HepG2 (cell line): ENCODE data around the gene KCNH1. TPM values are rescaled to one million over a fixed set of nuclear protein-coding genes. Genes with fewer than 3 reads are reported as not detected.

Experiments
- ATAC-seq: fragments of 200-7000 bp; cut with Tn5 transposase; 3 replicates; pipeline ENCODE4 v1.9.1; 2020; ENCODE audit warnings: mild to moderate bottlenecking, moderate library complexity
- BruUV-seq: library from RNA; stranded (reverse); fragments of 400-500 nt; replicated peaks from 2 replicates; lab custom pipeline; 2021; lab: Mats Ljungman, UMichigan
- CTCF ChIA-PET: fragments of 300-600 bp; formaldehyde crosslinking; extraction: SDS; loops from one replicate; lab custom pipeline; 2021; ENCODE audit warnings: low total read pairs, inconsistent platforms, low intra/inter-chr PET ratio; lab: Yijun Ruan, JAX
- POLR2A ChIA-PET: fragments of 350-600 bp; sonication (Branson Sonifier 250); formaldehyde crosslinking; loops from one replicate; lab custom pipeline; 2020; ENCODE audit warnings: antibody characterized with exemption, inconsistent platforms; lab: Yijun Ruan, JAX
- DNase-seq: peaks from one replicate; pipeline ENCODE4 v3.0.0-alpha.2; 2015; ENCODE audit warnings: low spot score
- FAIRE-seq: peaks from 3 replicates; lab custom pipeline; 2011; peaks lifted over from hg19 to GRCh38; lab: Jason Lieb, UNC
- H2AFZ ChIP-seq: one replicate; pipeline ENCODE4 v1.6.1; 2011; ENCODE audit warnings: low read length, inconsistent platforms
- H3K27ac ChIP-seq: fragments of 300-600 bp; 3 replicates; pipeline ENCODE4 v1.8.0; 2011; ENCODE audit warnings: mixed run types, mild to moderate bottlenecking, mixed read lengths, low read length, inconsistent platforms; ENCODE audit not compliant: insufficient read depth; ENCODE audit errors: extremely low read length
- H3K27me3 ChIP-seq, 2 experiments: fragments of 200-600 bp in 1 of 2; 2 replicates in 1 of 2; 3 replicates in 1 of 2; pipeline versions ENCODE4 v1.6.0 to v1.8.0; 2011; ENCODE audit warnings: low read length in 2 of 2, mild to moderate bottlenecking in 2 of 2, moderate library complexity in 2 of 2, inconsistent platforms in 1 of 2; ENCODE audit not compliant: insufficient read depth in 2 of 2, control insufficient read depth in 1 of 2
- H3K36me3 ChIP-seq, 2 experiments: fragments of 200-600 bp in 1 of 2; replicated peaks in 1 of 2; 2 replicates in 1 of 2; 3 replicates in 1 of 2; pipeline versions ENCODE4 v1.5.1 to v1.8.0; 2011; ENCODE audit warnings: low read length in 2 of 2, inconsistent platforms in 1 of 2; ENCODE audit not compliant: insufficient read depth in 2 of 2, control insufficient read depth in 1 of 2
- H3K4me1 ChIP-seq: 2 replicates; pipeline ENCODE4 v1.5.1; 2012; ENCODE audit warnings: low read length, inconsistent platforms; ENCODE audit not compliant: insufficient read depth
- H3K4me2 ChIP-seq: 2 replicates; pipeline ENCODE4 v1.6.0; 2011; ENCODE audit warnings: low read depth, low read length, inconsistent platforms
- H3K4me3 ChIP-seq, 3 experiments: fragments of 200-600 bp in 1 of 3; sonication (generic), shearing (Covaris generic) in 1 of 3; replicated peaks in 1 of 3; 2 replicates each; pipeline ENCODE4 v1.5.1; 2011 to 2016; ENCODE audit warnings: low read length in 3 of 3, inconsistent platforms in 2 of 3, low read depth in 2 of 3, mild to moderate bottlenecking in 2 of 3, control low read depth in 1 of 3, mixed read lengths in 1 of 3; ENCODE audit not compliant: insufficient read depth in 1 of 3
- H3K79me2 ChIP-seq: one replicate; pipeline ENCODE4 v1.6.1; 2011; ENCODE audit warnings: low read length, inconsistent platforms; ENCODE audit not compliant: insufficient read depth
- H3K9ac ChIP-seq: 2 replicates; pipeline ENCODE4 v1.6.0; 2011; ENCODE audit warnings: mild to moderate bottlenecking, low read depth, low read length, inconsistent platforms; ENCODE audit not compliant: insufficient read depth
- H3K9me3 ChIP-seq: 2 replicates; pipeline ENCODE4 v1.5.1; 2012; ENCODE audit warnings: mild to moderate bottlenecking, low read length
- H4K20me1 ChIP-seq: 2 replicates; pipeline ENCODE4 v1.6.0; 2011; ENCODE audit warnings: inconsistent platforms, mild to moderate bottlenecking, low read length, moderate library complexity; ENCODE audit not compliant: insufficient read depth
- CTCF ChIP-seq: sonication (generic); formaldehyde crosslinking; IDR thresholded peaks from 2 replicates; pipeline ENCODE4 v1.5.0; 2020; ENCODE audit warnings: mild to moderate bottlenecking, missing genetic modification reagents, moderate library complexity
- DR1 ChIP-seq: sonication (generic); formaldehyde crosslinking; IDR thresholded peaks from 2 replicates; pipeline ENCODE4 v1.8.0; 2021; ENCODE audit warnings: mild to moderate bottlenecking, missing genetic modification reagents, inconsistent platforms
- MLXIP ChIP-seq: sonication (generic); formaldehyde crosslinking; IDR thresholded peaks from 2 replicates; pipeline ENCODE4 v1.9.0; 2021; ENCODE audit warnings: missing genetic modification reagents, borderline replicate concordance
- NCOA2 ChIP-seq: sonication (generic); formaldehyde crosslinking; IDR thresholded peaks from 2 replicates; pipeline ENCODE4 v1.8.0; 2022; ENCODE audit warnings: inconsistent platforms
- RAD21 ChIP-seq: fragments of 450-650 bp; formaldehyde crosslinking; IDR thresholded peaks from 2 replicates; pipeline ENCODE4 v1.5.0; 2020; ENCODE audit warnings: mild to moderate bottlenecking
- SP5 ChIP-seq: IDR thresholded peaks from 2 replicates; pipeline ENCODE4 v1.6.1; 2016; ENCODE audit warnings: low read depth, borderline replicate concordance
- SRY ChIP-seq: sonication (generic); formaldehyde crosslinking; IDR thresholded peaks from 2 replicates; pipeline ENCODE4 v1.8.0; 2022; ENCODE audit warnings: mild to moderate bottlenecking, missing genetic modification reagents
- WGBS: methylation state at CpG from one replicate; pipeline ENCODE4 v1.1.6; 2017; ENCODE audit warnings: low lambda C conversion rate; 5-methylcytosine and 5-hydroxymethylcytosine counted together
- in situ Hi-C: cut with HindIII; loops from 2 replicates; pipeline ENCODE4 v1.10.0; 2017; ENCODE audit warnings: low pct_unique_long_range_greater_than_20kb; ENCODE audit not compliant: extremely low pct_ligation_motif_present
- intact Hi-C: fragments of 100-400 bp; cut with micrococcal nuclease; formaldehyde crosslinking; loops from one replicate; pipeline ENCODE4 v1.10.0; 2022; ENCODE audit not compliant: unreplicated experiment
- polyA plus RNA-seq, 8 experiments: library from polyadenylated mRNA; depleted of rRNA in 3 of 8; stranded (reverse) in 7 of 8; unstranded in 1 of 8; fragments of >200 nt; fragmentation: Illumina TruSeq in 4 of 8; extraction: Trizol in 4 of 8; gene quantifications; 2 replicates each; pipeline versions ENCODE4 v1.2.1 to v1.2.3, GENCODE V29; 2011 to 2016; ENCODE audit warnings: low read depth in 4 of 8, missing spikeins in 1 of 8, mixed read lengths in 1 of 8; ENCODE audit not compliant: insufficient read depth in 1 of 8
- total RNA-seq, 5 experiments: library from RNA; depleted of rRNA; stranded (reverse); fragments of >200 nt; fragmentation: Illumina TruSeq; extraction: Trizol; gene quantifications; 2 replicates each; pipeline ENCODE4 v1.2.3, GENCODE V29; 2016; ENCODE audit warnings: low read depth in 1 of 5

Gene KCNH1
- total and polyA plus RNA-seq, 2 of the 13 experiments (the other 11 are each of a cell fraction or from before 2014, with no cell fraction given), result not detected

GRCh38 chr1:210942513-210942912 lies 191.4 kb downstream of the KCNH1 start:
- ATAC-seq, result no peak
- ChIA-PET POLR2A (no interaction called here), CTCF (no interaction called here)
- no peak for FAIRE-seq
- H3K4me1 ChIP-seq, result no peaks in the 10 kb centered on the region
- H3K27ac ChIP-seq, result no peak overlapping the region
- TF ChIP-seq SRY (CRISPR knock-in tag) (no peak), SP5 (no peak), RAD21 (CRISPR knock-in tag) (no peak), CTCF (CRISPR knock-in tag) (no peak), MLXIP (CRISPR knock-in tag) (no peak), NCOA2 (CRISPR knock-in tag) (no peak), DR1 (CRISPR knock-in tag) (no peak)
- no peaks in the 10 kb centered on the region for H3K36me3 ChIP-seq
- no peak overlapping the region for H3K4me2 ChIP-seq
- 3% methylated on average over 2 of the region's 2 CpGs for WGBS
- no peak overlapping the region for H3K4me3 ChIP-seq
- no peak overlapping the region for H3K9ac ChIP-seq
- H3K27me3 ChIP-seq, result no peaks in the 10 kb centered on the region
- no peak for DNase-seq
- H3K79me2 ChIP-seq, result no peaks in the 10 kb centered on the region
- H3K9me3 ChIP-seq, result no peaks in the 10 kb centered on the region
- H4K20me1 ChIP-seq, result no peaks in the 10 kb centered on the region
- no TSS peak for BruUV-seq
- H2AFZ ChIP-seq, result no peak overlapping the region
- intact Hi-C loops, result no loop called here
- in situ Hi-C loops, result no loop called here
